Measurements from ENCODE around the gene SYNDIG1. TPM values are rescaled to one million over a fixed set of nuclear protein-coding genes. Genes with fewer than 3 reads are reported as not detected.

Gene SYNDIG1
- total RNA-seq, 2 donors from 2014 or later: 0.12 to 0.45 TPM

- DNase-seq (no peak), ATAC-seq (no peak)
- intact Hi-C loops (cut with DNase I, micrococcal nuclease): no loop called here
These were observed 215.7 kb downstream of the SYNDIG1 start for GRCh38 chr20:24684956-24685691.

- intact Hi-C loops (cut with DNase I, micrococcal nuclease): no loop called here
- no peak for ATAC-seq
- DNase-seq: no peak
These were observed 216.3 kb downstream of the SYNDIG1 start for GRCh38 chr20:24685736-24686135.

- intact Hi-C loops (cut with DNase I, micrococcal nuclease): no loop called here
- DNase-seq: no peak
- ATAC-seq: no peak
These were observed 216.7 kb downstream of the SYNDIG1 start for GRCh38 chr20:24686156-24686555.

- ATAC-seq (no peak), DNase-seq (no peak)
- intact Hi-C loops (cut with DNase I, micrococcal nuclease): no loop called here
These were observed 221.0 kb downstream of the SYNDIG1 start for GRCh38 chr20:24690408-24690807.

- no peak for ATAC-seq
- DNase-seq: no peak
- intact Hi-C loops (cut with DNase I, micrococcal nuclease): no loop called here
These were observed 222.5 kb downstream of the SYNDIG1 start for GRCh38 chr20:24691901-24692351.

GRCh38 chr20:24692446-24693200 lies 223.2 kb downstream of the SYNDIG1 start:
- ATAC-seq (no peak), DNase-seq (no peak)
- intact Hi-C loops (cut with DNase I, micrococcal nuclease): no loop called here

GRCh38 chr20:24693466-24694156 lies 224.2 kb downstream of the SYNDIG1 start:
- intact Hi-C loops (cut with DNase I, micrococcal nuclease): no loop called here
- no peak for DNase-seq
- no peak for ATAC-seq

- ATAC-seq (no peak), DNase-seq (no peak)
- intact Hi-C loops (cut with DNase I, micrococcal nuclease): no loop called here
These were observed 224.8 kb downstream of the SYNDIG1 start for GRCh38 chr20:24694157-24694726.

GRCh38 chr20:24694727-24695528 lies 225.5 kb downstream of the SYNDIG1 start:
- intact Hi-C loops (cut with DNase I, micrococcal nuclease): no loop called here
- ATAC-seq (no peak), DNase-seq (no peak)

GRCh38 chr20:24695529-24696225 lies 226.2 kb downstream of the SYNDIG1 start:
- no peak for ATAC-seq
- no peak for DNase-seq
- intact Hi-C loops (cut with DNase I, micrococcal nuclease): no loop called here

- DNase-seq (no peak), ATAC-seq (no peak)
- intact Hi-C loops (cut with DNase I, micrococcal nuclease): no loop called here
These were observed 227.0 kb downstream of the SYNDIG1 start for GRCh38 chr20:24696396-24696795.

- ATAC-seq (no peak), DNase-seq (no peak)
- intact Hi-C loops (cut with DNase I, micrococcal nuclease): no loop called here
These were observed 228.0 kb downstream of the SYNDIG1 start for GRCh38 chr20:24697411-24697810.

- DNase-seq: no peak
- intact Hi-C loops (cut with DNase I, micrococcal nuclease): no loop called here
- ATAC-seq: no peak
These were observed 228.8 kb downstream of the SYNDIG1 start for GRCh38 chr20:24698189-24698588.

- no peak for DNase-seq
- ATAC-seq: no peak
- intact Hi-C loops (cut with DNase I, micrococcal nuclease): no loop called here
These were observed 229.3 kb downstream of the SYNDIG1 start for GRCh38 chr20:24698706-24699206.

- ATAC-seq: no peak
- intact Hi-C loops (cut with DNase I, micrococcal nuclease): no loop called here
- DNase-seq: no peak
These were observed 230.1 kb downstream of the SYNDIG1 start for GRCh38 chr20:24699321-24700165.

GRCh38 chr20:24700166-24700860 lies 230.9 kb downstream of the SYNDIG1 start:
- DNase-seq: no peak
- no peak for ATAC-seq
- intact Hi-C loops (cut with DNase I, micrococcal nuclease): no loop called here

Data from left colon (tissue), 2 donors.